IPS DF 4.7 (cell line): Measurements from ENCODE around the gene SBNO1.
"Not testable (repeated sequence)": the region's sequence is repeated elsewhere in the genome, so short reads cannot be mapped to it uniquely, and the experiment has no call there.

Experiments
- DNase-seq: peaks from one replicate; pipeline ENCODE4 v3.0.0-alpha.2; 2013; ENCODE audit warnings: low spot score; ENCODE audit errors: extremely low read depth

Gene SBNO1

DNA sequence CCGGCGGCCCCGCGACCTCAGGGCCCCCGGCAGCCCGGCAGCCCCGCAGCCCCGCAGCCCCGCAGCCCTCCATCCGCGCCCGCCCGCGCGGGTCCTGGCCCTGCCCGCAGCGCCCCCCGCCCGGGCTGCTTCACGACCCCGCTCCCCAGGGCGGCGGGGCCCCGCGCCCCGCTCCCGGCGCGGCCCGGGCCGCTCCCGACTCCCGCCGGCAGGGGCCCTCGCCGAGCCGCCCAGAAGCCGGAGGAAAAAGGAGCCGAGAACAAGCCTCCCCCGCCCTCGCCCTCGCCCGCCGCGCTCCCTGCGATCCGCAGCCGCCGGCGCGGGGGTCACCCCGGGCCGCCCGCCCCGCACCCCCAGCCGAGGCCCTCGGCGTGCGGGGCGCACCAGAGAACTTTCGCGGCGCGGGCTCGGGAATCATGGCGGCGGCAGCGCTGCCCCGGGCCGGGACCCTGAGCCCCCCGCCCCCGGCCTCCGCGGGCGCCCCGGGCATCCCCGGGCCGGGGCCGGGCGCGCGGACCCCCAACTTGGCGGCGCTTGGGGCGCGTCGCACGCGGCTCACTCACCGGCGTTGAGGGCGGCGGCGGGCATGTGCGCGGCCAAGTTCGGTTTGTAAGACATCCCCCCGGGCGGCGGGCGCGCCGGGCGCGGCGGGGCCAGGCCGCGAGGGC, 93.5 kb downstream of the SBNO1 start:
- no peak for DNase-seq

DNA sequence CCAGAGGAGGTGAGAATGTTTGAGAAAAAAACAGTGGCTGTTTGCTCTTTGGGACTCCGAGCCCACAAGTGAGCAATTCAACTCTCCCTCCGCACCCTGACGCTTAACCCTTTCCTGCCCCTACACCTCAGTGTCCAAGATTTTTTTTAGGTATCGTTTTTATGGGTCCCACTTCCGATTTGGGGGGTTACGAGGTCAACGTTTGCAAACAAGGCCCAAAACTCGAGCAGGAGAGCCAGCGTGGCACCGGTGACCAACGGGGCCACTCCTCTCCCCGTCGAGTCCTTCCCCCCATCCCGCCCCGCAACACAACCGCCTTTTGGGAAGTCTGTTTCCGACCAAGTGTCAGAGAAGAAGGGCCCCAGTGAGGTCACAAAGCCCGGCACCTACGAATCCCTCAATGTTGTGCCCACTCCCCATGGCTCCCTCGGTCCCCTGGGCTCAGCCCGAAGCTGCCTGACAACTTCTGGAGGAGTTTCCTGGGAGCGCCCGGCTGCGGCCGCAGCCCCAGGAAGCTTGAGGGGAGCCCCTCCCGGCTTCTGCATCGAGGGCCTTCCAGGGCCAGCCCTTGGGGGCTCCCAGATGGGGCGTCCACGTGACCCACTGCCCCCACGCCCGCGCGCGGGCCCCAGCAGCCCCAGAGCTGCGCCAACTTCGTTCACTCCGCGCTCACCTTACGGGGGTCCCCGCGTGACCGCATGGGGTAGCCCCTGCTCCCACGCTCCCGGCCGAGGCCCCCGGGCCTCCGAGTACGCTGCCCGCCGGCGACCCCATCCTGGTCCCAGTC, 94.2 kb downstream of the SBNO1 start:
- DNase-seq = no peak

DNA sequence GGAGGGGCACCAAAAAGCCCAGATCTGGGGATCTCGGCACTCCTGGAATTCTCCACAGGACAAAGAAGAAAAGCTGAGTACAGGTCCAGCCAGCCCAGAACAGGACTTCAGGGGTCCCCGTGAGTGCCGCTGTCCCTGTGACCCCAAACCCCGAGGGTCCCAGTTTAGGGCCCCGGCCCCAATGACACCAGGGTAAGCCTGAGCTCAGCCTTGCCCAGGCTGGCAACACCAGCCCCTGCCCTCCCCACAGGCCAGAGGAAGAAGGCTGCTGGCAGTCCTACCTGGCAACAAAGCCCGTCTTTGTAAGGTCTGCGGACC, 94.8 kb downstream of the SBNO1 start:
- DNase-seq = no peak

DNA sequence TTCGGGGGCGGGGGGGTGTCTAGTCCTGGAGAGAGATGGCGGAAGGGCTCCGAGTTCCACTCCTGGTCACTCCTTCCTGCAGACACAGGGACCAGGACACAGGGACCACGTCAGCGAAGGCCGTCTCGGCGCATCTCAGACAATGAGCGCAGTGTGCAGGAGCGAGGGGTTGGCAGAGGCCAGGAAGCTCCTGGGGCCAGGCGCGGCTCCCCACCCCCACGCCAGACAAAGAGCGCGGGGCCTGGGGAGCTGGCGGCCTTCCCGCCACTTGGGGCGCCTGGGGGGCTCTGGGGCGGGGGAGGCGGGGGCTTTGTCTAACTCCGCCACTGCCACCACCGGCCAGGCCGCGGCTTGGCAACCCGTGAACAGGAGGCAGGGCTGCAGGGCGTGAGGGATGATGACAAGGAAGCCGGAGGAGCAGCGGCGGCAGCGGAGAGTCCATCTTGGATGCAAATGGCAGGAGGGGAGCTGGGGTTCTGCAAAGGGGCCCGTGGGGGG, 95.2 kb downstream of the SBNO1 start:
- DNase-seq = no peak

DNA sequence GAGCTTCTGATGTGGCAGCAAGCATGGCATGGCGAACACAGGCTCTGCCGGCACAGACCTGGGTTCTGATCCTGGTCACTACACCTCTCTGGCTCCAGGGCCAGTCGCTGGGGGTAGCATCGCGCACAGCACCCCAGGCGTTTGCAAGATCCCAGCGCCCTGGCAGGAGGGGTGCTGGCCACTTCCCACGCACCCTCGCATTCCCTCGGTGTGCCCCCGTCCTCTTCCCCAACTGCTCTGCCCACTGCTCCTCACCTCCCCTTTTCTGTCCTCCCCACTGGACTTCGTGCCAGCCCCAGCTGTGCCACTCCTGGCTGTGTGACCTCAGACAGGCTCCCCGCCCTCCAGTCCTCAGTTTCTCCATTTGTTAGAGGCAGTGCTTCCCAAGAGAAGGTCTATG, 95.8 kb downstream of the SBNO1 start:
- DNase-seq = no peak

DNA sequence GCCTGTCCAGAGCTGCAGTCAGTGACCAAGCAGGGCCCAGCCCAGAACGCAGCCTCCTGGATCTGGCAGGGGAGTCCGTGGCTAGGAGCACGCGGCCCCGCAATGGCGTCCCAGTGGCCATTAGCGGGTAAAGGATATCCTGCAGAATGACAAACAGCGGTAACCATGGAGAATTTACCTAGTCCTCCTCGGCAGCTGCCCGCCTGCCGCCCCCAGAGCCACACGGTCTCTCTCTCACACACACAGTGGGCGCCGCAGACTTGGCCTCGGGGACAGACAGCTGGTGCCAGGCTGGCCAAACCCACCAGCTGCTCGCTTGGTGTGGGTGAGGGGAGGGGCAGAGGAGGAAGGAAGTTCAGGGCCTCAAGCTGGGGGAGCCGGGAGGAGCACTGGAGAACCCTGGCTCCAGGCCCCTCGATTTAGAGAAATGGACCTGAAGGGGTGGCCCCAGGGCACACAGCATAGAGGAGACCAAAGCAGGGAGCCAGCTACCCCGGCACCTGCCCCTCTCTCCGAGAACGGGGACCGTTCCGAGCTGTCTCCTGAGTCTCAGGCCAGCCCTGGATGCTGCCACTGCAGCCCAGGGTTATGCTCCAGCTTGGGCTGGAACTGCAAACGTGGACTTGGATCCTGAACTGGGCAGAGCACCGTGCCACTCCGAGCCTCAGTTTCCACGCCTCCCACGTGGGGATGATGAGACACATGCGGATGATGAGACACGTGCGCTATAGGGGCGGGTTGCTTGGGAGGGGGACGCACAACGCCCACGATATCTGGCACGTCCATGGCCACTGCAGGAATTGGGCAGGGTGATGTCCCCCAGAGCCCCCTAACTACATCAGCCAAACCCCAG, 96.4 kb downstream of the SBNO1 start:
- no peak for DNase-seq

DNA sequence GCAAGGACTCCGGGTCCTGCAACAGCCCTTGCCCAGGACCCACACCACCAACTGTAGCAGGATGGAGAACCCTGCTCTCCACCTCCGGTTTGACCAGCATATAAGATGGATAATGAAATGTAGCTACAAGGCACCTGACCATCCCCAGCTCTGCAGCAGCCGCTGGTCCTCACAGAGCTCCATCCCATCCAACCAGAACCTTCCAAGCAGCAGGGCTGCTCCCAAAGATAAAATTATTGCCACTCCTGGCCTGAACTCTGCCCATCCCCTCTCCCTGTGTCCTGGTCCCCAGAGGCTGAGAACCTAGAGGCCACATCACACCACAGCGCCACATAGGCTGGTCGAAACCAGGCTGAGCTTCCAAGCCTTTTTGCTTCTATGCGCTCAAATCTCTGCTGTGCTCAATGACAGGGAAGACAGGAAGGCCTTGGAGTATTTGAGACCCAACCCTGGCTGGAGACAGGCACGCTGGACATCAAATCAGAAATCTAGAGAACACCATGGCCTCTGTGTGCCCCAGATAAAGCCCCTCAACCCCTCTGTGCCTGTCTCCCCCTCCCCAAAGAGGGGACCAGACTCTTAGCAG, 97.2 kb downstream of the SBNO1 start:
- DNase-seq = no peak

DNA sequence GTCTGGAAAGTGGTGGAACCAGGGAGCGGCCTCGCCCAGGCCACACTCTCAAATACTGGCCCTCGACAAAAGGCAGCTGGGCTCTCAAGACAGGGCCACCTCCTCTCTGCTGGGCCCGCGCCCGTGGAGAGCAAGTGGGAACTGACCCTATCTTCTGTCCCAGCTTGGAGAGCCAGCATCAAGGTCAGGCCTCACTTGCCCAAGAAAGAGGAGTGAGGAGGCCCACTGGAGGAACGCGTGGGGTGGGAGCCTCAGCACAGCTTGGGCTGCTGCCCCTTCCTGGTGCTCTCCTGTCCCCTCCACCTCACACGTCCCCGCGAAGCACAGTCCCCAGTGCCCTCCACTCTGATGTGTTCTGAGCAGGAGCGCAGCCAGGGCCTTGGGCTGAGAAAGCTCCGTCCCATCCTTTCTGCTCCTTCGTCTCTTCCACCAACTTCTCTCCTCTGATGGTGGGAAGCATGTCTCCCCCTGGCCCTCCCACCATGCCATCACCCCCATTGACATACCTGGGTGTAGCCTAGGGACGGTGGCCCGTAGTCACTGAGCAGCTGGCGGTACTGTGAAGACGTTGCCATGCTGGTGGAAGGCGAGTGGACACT, 97.9 kb downstream of the SBNO1 start:
- DNase-seq = no peak

DNA sequence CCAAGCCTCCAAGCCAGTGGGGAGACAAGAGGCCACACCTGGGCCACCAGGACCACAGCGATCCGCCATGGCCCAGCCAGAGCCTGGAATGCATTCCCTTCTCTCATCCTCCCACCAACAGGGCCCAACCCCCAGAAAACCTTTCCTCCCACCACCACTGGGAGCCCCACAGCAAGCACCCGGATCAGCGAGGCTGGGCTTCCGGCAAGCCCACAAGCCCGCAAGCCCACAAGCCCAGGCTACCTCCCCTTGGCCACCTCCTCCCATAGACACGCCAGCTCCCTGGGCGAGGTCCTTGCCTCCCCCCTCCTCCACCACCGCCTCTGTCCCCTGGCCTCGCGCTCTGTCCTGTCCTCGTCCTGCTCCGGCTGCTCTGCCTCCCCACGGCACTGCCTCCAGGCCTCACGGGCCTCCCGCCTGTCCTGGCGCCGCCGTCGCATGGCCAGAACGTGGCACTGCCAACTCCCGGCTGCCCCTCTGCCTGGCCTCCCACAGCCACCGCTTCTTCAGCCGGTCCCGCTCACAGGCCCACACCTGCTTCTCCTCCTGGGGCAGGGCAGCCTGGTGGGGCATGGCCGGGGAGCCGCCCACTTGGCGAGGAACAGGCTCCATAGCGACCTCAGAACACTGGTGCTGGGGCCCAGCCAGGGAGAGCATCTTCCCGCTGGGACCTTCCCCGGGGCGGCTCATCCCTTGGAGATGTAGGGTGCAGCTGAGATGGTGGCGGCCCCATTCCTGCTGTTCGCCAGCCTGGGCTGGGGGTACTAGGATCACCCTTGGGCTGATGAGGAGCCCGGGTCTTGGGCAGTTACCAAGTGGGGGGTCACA, 98.6 kb downstream of the SBNO1 start:
- no peak for DNase-seq

DNA sequence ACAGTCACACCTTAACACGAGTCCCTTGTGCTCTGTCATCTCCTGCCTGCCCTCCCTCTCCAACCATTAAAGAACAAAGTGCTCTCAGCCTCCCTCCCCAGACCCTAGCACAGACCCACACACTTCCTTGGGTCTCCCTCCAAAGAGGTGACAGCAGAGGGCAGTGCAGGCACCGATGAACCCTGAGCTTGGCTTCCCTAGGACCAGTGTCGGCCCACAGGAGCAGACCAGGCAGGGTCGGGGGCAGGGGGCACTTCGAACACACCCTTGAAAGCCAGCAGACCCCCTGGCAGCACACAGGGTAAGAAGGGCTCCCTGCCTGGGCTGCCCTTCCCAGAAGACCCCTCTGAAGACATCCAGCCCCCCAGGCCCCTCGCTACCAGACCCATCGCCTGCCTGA, 100.0 kb downstream of the SBNO1 start:
- no peak for DNase-seq

DNA sequence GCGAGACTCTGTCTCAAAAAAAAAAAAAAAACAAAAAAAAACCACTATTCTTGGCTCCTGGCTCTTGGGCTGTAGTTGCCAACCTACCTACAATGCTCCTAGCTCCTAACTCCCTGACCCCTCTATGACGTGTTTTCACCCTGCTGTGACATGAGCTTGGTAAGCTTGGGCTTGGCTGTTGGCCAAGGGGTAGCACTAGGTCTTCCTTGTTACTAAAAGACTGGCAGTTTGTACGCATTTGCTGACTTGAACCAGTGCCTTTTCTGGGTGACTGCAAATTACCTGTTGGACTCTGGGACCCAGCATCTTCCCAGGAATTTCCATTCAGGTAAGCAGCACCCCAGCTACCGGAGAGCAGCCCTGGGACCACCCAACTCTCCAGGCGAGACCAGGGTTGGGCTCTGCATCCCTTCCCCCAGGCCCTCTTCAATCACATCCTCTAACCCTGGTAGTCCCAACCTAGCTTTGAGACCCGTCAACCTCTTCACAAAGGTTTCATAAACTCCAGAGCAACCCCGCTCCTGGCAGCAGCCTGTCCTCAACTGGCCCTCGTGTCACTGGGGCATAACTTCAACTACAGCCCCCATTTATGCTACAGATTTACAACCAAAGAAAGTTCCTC, 101.3 kb downstream of the SBNO1 start:
- no peak for DNase-seq

DNA sequence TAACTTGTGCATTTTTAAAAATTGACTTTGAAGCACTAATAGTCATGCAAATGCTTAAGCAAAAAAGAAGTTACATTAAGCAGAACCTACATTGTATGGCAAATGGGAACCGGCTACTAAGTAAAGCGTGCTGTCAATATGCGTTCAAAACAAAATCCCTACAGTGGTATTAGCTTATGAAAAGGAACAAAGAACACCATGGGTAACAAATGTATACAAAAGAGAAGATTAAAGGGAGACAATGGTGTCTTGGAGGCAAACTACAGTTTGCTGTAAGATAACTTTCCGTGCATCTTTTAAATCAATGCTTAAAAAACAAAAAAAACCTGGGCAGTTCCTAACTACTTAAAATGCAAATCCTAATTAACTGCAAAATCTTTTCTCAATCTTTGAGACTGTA, 103.5 kb downstream of the SBNO1 start:
- DNase-seq = no peak

DNA sequence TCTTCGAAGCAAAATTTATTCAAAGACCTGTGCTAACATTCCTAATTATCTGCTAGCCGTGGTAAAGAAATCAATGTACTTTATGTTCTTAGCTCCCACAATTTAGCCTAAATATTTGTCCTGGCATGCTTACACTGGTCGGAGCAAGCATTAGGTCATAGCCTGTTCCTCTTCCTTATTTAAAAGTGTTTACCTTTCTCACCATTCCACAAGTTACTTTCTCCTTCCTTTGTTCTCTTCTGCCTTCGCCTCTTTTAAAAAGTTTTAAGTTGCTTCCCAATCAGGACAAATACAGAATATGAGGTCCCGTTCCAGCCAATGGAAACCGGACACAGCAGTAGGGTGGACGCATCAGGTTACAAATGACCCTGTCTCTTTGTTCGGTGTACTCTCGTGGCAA, 104.6 kb downstream of the SBNO1 start:
- DNase-seq = no peak

DNA sequence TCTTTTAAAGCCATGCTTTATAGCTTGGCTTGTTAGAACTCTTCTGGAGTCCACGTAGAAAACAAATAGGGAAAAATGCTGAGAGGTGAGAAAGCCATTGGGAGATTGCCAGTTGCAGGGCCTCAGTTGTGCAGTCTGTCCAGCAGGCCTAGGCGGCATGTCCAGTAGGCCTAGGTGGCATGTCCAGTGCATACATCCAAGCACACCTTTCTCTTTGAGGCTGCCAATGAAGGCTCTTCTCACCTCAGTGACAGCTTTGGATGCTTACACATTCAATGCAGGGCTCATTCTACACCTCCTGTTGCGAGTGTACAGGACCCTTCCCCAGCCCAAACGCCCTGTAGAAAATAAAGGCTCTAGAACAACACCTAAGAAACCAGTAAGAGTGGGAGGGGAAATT, 106.1 kb downstream of the SBNO1 start:
- DNase-seq = no peak

DNA sequence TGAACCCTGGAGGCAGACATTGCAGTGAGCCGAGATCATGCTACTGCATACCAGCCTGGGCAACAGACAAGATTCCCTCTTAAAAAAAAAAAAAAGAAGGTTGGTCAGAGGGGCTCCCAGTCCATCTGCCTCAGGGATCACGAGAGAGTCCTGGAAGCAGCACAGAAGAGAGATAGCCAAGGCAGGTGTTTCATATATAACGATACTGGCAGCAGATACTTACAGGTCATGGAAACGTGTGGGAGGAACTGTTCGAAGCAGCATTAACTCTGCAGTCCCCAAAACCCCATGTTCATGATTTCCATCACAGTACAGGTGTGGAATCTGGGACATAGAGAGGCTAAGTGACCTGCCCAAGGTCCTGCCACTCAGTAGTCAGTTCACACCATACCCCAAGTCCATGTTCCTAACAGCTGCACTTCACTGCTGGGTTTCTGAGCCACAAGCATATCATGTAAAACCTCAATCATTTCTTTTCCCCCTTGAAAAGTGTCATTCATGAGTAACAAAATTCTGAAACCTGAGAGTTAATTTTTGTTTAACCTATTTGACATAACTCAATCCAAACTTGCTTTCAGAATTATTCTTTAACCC, 109.7 kb downstream of the SBNO1 start:
- DNase-seq = no peak

DNA sequence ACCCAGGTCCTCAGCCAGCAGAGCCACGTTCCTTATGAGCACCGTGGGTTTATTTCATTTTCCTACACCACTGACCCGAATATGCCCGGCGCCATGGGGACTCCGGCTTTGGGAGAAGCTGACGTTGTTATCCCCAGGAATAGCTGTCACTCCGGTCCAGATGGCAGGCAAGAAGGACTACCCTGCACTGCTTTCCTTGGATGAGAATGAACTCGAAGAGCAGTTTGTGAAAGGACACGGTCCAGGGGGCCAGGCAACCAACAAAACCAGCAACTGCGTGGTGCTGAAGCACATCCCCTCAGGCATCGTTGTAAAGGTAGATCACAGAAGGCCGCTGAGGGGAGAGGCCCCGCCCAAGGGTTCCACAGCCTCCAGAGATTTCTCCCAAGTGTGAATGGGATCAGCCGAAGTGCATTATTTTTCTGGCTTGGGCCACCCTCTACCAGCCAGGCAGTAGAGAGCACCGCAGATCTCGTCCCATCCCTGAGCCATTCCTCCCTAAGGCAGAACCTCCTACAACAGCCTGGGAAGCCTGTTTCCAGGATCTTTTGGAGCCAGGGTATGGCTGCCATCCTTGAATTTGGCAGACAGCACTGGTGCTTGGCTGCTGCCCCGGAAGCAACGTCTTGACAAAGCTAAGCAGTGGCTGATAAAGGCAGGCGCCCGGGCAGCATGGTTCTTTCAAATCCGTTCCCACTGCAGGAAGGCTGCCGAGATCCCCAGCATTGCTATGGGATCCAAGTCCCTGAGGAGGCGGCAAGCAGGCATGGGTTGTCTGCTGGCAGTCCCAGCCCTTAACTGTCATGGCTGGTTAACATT, 110.8 kb downstream of the SBNO1 start:
- no peak for DNase-seq

DNA sequence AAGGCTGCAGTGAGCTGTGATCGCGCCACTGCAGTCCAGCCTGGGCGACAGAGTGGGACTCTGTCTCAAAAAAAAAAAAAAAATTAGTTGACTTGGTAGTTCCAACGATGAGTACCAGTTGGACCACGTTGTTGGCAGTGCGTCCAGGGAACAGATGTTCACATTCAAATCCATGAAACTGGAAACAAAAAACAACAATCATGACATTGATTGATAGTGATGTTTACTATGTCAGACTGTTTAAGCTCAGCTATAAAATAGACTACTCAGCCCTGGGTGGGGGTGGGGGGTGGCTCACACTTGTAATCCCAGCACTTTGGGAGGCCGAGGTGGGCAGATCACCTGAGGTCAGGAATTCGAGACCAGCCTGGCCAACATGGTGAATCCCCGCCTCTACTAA, 112.3 kb downstream of the SBNO1 start:
- not testable (repeated sequence) for DNase-seq

DNA sequence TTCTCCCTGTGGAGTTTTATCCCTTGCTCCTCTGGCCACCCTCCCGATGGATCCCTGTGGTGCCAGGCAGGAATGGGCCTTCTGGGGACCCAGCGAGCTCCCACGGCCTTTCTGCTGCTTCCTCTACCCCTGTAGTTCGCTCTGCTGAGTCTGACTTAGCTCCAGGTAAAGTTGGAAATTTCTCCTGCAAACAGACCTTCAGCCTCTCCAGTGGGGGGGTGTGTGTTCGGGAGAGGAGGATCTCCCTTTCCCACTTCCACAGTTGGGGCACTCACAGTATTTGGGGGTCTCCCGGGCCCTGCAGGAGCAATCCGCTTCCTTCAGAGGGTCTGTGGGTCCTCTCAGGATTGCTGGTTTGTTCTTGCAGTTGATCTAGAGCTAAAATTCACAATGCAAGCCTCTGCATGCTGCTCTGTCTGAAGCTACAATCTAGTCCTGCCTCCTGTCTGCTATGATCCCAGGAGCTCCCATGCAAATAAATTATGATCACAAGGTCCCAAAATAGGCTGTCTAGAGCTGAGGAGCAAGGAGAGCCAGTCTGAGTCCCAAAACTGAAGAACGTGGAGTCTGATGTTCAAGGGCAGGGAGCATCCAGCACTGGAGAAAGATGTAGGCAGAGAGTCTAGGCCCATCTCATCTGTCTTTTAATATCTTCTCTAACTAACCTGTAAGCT, 113.1 kb downstream of the SBNO1 start:
- DNase-seq = no peak
